Measurements from ENCODE around the gene PIGS.

PIGS gene

DNA sequence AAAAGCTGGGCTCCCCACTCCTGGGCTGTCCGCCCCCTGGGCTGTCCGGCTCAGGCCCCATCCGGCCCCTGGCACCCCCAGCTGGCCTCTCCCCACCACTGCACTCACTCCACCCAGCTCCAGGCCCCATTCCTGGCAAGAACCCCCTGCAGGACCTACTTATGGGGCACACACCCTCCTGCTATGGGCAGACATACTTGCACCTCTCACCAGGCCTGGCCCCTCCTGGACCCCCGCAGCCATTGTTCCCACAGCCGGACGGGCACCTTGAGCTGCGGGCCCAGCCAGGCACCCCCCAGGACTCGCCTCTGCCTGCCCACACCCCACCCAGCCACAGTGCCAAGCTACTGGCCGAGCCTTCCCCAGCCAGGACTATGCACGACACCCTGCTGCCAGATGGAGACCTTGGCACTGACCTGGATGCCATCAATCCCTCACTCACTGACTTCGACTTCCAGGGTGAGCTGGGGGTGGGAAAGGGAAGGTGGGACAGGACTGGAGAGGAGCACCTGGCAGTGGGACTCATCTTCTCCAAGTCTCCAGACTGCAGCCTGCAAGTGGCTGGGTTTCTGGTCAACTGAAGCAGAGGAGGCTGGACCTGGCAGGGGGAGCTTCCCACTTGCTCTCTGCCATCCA is 36.5 kb downstream of the PIGS start:
- H3K27ac ChIP-seq = no peak overlapping the region

DNA sequence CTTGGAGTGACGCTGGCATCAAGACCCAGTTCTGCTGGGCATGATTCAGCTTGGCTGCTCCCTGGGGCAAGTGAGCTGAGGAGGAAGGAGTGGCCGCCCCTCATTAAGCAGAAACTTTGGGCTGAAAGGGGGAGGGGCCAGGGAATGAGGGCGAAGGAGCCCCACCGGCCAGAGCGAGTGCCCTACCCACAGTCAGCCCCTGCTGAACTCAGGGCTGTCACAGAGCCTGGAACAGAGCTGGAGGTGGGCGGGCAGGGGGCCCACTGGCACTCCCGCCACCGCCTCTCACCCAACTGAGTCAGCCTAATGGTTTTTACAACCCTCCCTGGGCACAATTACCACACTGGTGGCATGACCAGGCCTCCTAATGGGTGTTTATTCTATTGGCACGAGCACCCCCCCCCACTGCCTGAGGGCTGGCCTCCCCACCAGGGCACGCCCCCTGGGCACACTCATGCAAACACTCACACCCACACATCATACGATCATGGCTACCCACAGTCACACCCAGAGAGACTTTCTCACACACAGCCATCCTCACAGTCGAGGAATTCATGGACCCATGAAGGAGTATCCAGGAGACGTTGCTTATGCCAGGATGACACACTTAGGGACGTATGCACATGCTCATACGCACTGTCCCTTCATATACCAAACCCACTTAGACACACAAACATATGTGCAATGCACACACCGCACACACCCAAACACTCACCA is 38.1 kb downstream of the PIGS start:
- Histone ChIP-seq H3K4me3 (no peak overlapping the region), H3K27ac (no peak overlapping the region)
- DNase-seq (ENCODE audit: low spot score) = no peak
- TF ChIP-seq CTCF (IDR thresholded peaks at IDR 0.05) = no peak

More for the DNA sequence above, 36.5 kb downstream of the PIGS start:
- TF ChIP-seq CTCF (IDR thresholded peaks at IDR 0.05) = no peak
- DNase-seq (ENCODE audit: low spot score) = no peak
- no peak overlapping the region for H3K4me3 ChIP-seq

GRCh38 chr17:28532050-28532960 is 39.0 kb downstream of the PIGS start:
- no peak for DNase-seq (ENCODE audit: low spot score)
- TF ChIP-seq CTCF (IDR thresholded peaks at IDR 0.05) = no peak

GRCh38 chr17:28530926-28531325 is 40.4 kb downstream of the PIGS start:
- Histone ChIP-seq H3K4me3 (no peak overlapping the region), H3K27ac (no peak overlapping the region)
- TF ChIP-seq CTCF (IDR thresholded peaks at IDR 0.05) = no peak
- DNase-seq (ENCODE audit: low spot score) = no peak

More at GRCh38 chr17:28532050-28532960, 39.0 kb downstream of the PIGS start:
- Histone ChIP-seq H3K27ac (no peak overlapping the region), H3K4me3 (no peak overlapping the region)

- DNase-seq (ENCODE audit: low spot score) = no peak
- Histone ChIP-seq H3K4me3 (no peak overlapping the region), H3K27ac (no peak overlapping the region)
- no peak for TF ChIP-seq CTCF (IDR thresholded peaks at IDR 0.05)
Measured at GRCh38 chr17:28530250-28530649, 41.1 kb downstream of the PIGS start.

DNA sequence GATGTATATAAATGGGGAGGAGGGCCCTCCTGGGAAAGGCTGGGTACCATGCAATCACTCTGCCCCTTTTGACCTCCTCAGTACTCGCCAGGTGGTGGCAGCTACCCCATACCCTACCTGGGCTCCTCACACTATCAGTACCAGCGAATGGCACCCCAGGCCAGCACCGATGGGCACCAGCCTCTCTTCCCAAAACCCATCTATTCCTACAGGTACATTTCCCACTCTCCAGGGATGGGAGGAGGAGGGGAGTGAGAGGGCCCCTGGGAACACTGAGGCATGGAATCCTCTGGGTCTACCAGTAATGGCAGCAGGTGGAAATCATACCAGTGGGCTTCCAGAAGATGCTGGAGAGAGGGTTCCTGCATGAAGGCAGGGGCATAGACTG is 42.3 kb downstream of the PIGS start:
- H3K4me3 ChIP-seq = no peak overlapping the region
- H3K27ac ChIP-seq = no peak overlapping the region
- DNase-seq (ENCODE audit: low spot score) = no peak
- TF ChIP-seq CTCF (IDR thresholded peaks at IDR 0.05) = no peak
